HEK293 (cell line): ENCODE data around the gene FAM174B.

Experiments used
- CTCF ChIA-PET: fragments of 350-600 bp; formaldehyde crosslinking; extraction: SDS; loops from one replicate; lab custom pipeline; 2021; ENCODE audit warnings: antibody characterized with exemption; lab: Yijun Ruan, JAX
- POLR2A ChIA-PET: fragments of 300-600 bp; formaldehyde crosslinking; extraction: SDS; loops from one replicate; lab custom pipeline; 2020; ENCODE audit warnings: antibody characterized with exemption, inconsistent platforms; lab: Yijun Ruan, JAX
- H3K27ac ChIP-seq: fragments of 200-500 bp; sonication (Bioruptor generic); 2 replicates; pipeline ENCODE4 v1.5.1; 2014; ENCODE audit warnings: low read depth, low read length, control low read depth, inconsistent platforms; ENCODE audit errors: extremely low read depth
- H3K36me3 ChIP-seq, 2 experiments: fragments of 200-500 bp in 1 of 2; sonication (Bioruptor generic) in 1 of 2; 1 replicate in 1 of 2; 2 replicates in 1 of 2; pipeline ENCODE4 v1.5.1; 2014 to 2017; ENCODE audit warnings: inconsistent platforms in 2 of 2, low read length in 2 of 2; ENCODE audit not compliant: control insufficient read depth in 2 of 2, insufficient read depth in 1 of 2
- H3K4me1 ChIP-seq: fragments of 200-500 bp; sonication (Bioruptor generic); 2 replicates; pipeline ENCODE4 v1.5.1; 2014; ENCODE audit warnings: mild to moderate bottlenecking, low read length, inconsistent platforms; ENCODE audit not compliant: control insufficient read depth, insufficient read depth
- H3K4me3 ChIP-seq: 2 replicates; pipeline ENCODE4 v1.5.1; 2011; ENCODE audit warnings: low read depth, mild to moderate bottlenecking, control low read depth, low read length, moderate library complexity
- H3K9me3 ChIP-seq: fragments of 200-500 bp; sonication (Bioruptor generic); 2 replicates; pipeline ENCODE4 v1.5.1; 2014; ENCODE audit warnings: low read depth, low read length, inconsistent platforms; ENCODE audit not compliant: control insufficient read depth, insufficient read depth
- KLF10 ChIP-seq: fragments of 450-650 bp; IDR thresholded peaks from 2 replicates; pipeline ENCODE4 v1.5.1; 2018; ENCODE audit warnings: missing biosample characterization, mild to moderate bottlenecking, missing genetic modification characterization
- KLF17 ChIP-seq: fragments of 450-650 bp; formaldehyde crosslinking; IDR thresholded peaks from 2 replicates; pipeline ENCODE4 v1.5.1; 2016; ENCODE audit warnings: missing biosample characterization, missing genetic modification characterization
- MEIS1 ChIP-seq: sonication (generic); formaldehyde crosslinking; IDR thresholded peaks from 2 replicates; pipeline ENCODE4 v1.8.1; 2022; ENCODE audit warnings: missing genetic modification reagents, mild to moderate bottlenecking, borderline replicate concordance
- SALL2 ChIP-seq: fragments of 450-650 bp; formaldehyde crosslinking; IDR thresholded peaks from 2 replicates; pipeline ENCODE4 v1.5.0; 2017; ENCODE audit warnings: missing biosample characterization, mild to moderate bottlenecking, missing genetic modification characterization, borderline replicate concordance
- SP7 ChIP-seq: fragments of 450-650 bp; formaldehyde crosslinking; IDR thresholded peaks from 2 replicates; pipeline ENCODE4 v1.5.1; 2016; ENCODE audit warnings: missing biosample characterization, missing genetic modification characterization
- TRIM28 ChIP-seq: IDR thresholded peaks from 2 replicates; pipeline ENCODE4 v1.6.1; 2011; ENCODE audit warnings: low read length, control low read depth, borderline replicate concordance
- ZBTB1 ChIP-seq: fragments of 450-650 bp; formaldehyde crosslinking; IDR thresholded peaks from 2 replicates; pipeline ENCODE4 v1.5.1; 2016; ENCODE audit warnings: missing biosample characterization, missing genetic modification characterization
- ZBTB17 ChIP-seq: fragments of 450-650 bp; formaldehyde crosslinking; IDR thresholded peaks from 2 replicates; pipeline ENCODE4 v1.5.1; 2016; ENCODE audit warnings: missing biosample characterization, missing genetic modification characterization
- ZBTB7A ChIP-seq: fragments of 450-650 bp; formaldehyde crosslinking; IDR thresholded peaks from 2 replicates; pipeline ENCODE4 v1.5.1; 2016; ENCODE audit warnings: low read depth, missing biosample characterization, missing genetic modification characterization
- ZEB2 ChIP-seq: fragments of 450-650 bp; formaldehyde crosslinking; IDR thresholded peaks from 2 replicates; pipeline ENCODE4 v1.5.1; 2016; ENCODE audit warnings: missing biosample characterization, missing genetic modification characterization
- ZNF112 ChIP-seq: fragments of 450-650 bp; formaldehyde crosslinking; IDR thresholded peaks from 2 replicates; pipeline ENCODE4 v1.5.0; 2017; ENCODE audit warnings: missing biosample characterization, missing genetic modification characterization
- ZNF2 ChIP-seq: fragments of 450-650 bp; formaldehyde crosslinking; IDR thresholded peaks from 2 replicates; pipeline ENCODE4 v1.5.1; 2016; ENCODE audit warnings: missing biosample characterization, missing genetic modification characterization
- ZNF202 ChIP-seq: fragments of 450-650 bp; formaldehyde crosslinking; IDR thresholded peaks from 2 replicates; pipeline ENCODE4 v1.5.1; 2016; ENCODE audit warnings: missing biosample characterization, missing genetic modification characterization, borderline replicate concordance
- ZNF274 ChIP-seq, 2 experiments: fragments of 200-500 bp in 1 of 2; fragments of 450-650 bp in 1 of 2; sonication (Bioruptor generic) in 1 of 2; formaldehyde crosslinking in 1 of 2; IDR thresholded peaks; 2 replicates each; pipeline versions ENCODE4 v1.5.1 to v1.6.1; 2014 to 2016; ENCODE audit warnings: borderline replicate concordance in 1 of 2, inconsistent platforms in 1 of 2, low read length in 1 of 2, missing biosample characterization in 1 of 2, missing genetic modification characterization in 1 of 2
- ZNF280C ChIP-seq: fragments of 450-650 bp; formaldehyde crosslinking; IDR thresholded peaks from 2 replicates; pipeline ENCODE4 v1.5.1; 2016; ENCODE audit warnings: missing biosample characterization, missing genetic modification characterization
- ZNF350 ChIP-seq: fragments of 450-650 bp; formaldehyde crosslinking; IDR thresholded peaks from 2 replicates; pipeline ENCODE4 v1.5.0; 2017; ENCODE audit warnings: missing biosample characterization, mild to moderate bottlenecking, missing genetic modification characterization
- ZNF37A ChIP-seq: fragments of 450-650 bp; IDR thresholded peaks from 2 replicates; pipeline ENCODE4 v1.5.1; 2018; ENCODE audit warnings: missing biosample characterization, missing genetic modification characterization
- ZNF391 ChIP-seq: fragments of 450-650 bp; formaldehyde crosslinking; IDR thresholded peaks from 2 replicates; pipeline ENCODE4 v1.5.1; 2016; ENCODE audit warnings: low read depth, missing biosample characterization, missing genetic modification characterization, borderline replicate concordance
- ZNF394 ChIP-seq: fragments of 450-650 bp; formaldehyde crosslinking; IDR thresholded peaks from 2 replicates; pipeline ENCODE4 v1.5.1; 2016; ENCODE audit warnings: missing biosample characterization, missing genetic modification characterization, mild to moderate bottlenecking, moderate library complexity, borderline replicate concordance
- ZNF404 ChIP-seq: fragments of 450-650 bp; formaldehyde crosslinking; IDR thresholded peaks from 2 replicates; pipeline ENCODE4 v1.5.1; 2017; ENCODE audit warnings: missing biosample characterization, missing genetic modification characterization
- ZNF423 ChIP-seq: fragments of 450-650 bp; formaldehyde crosslinking; IDR thresholded peaks from 2 replicates; pipeline ENCODE4 v1.5.1; 2016; ENCODE audit warnings: missing biosample characterization, missing genetic modification characterization
- ZNF473 ChIP-seq: fragments of 450-650 bp; formaldehyde crosslinking; IDR thresholded peaks from 2 replicates; pipeline ENCODE4 v1.5.1; 2017; ENCODE audit warnings: missing biosample characterization, missing genetic modification characterization
- ZSCAN5A ChIP-seq: fragments of 450-650 bp; formaldehyde crosslinking; IDR thresholded peaks from 2 replicates; pipeline ENCODE4 v1.5.1; 2016; ENCODE audit warnings: missing biosample characterization, missing genetic modification characterization

Gene FAM174B

GRCh38 chr15:92595506-92596381 lies 59.8 kb downstream of the FAM174B start:
- POLR2A ChIA-PET, result no interaction called here
- H3K4me3 ChIP-seq, result no peak overlapping the region
- TF ChIP-seq KLF17 (tag by site-specific recombination) (no peak), MEIS1 (CRISPR knock-in tag) (no peak), ZBTB17 (no peak), ZBTB7A (tag by site-specific recombination) (no peak), SALL2 (tag by site-specific recombination) (no peak), TRIM28 (no peak), ZNF404 (tag by site-specific recombination) (no peak), ZNF37A (tag by site-specific recombination) (no peak), ZNF2 (tag by site-specific recombination) (no peak), ZNF394 (no peak), ZNF202 (tag by site-specific recombination) (no peak)
- CTCF ChIA-PET, result interaction anchor here (0.7 kb wide), 1 partner anchor 22 kb away, joined by 4 read pairs; no protein-coding TSS in a partner anchor
- H3K27ac ChIP-seq, result no peak overlapping the region
- H3K9me3 ChIP-seq, result no peaks in the 10 kb centered on the region
- H3K36me3 ChIP-seq, result no peaks in the 10 kb centered on the region
- no peaks in the 10 kb centered on the region for H3K4me1 ChIP-seq

- Histone ChIP-seq H3K9me3 (no peaks in the 10 kb centered on the region), H3K36me3 (no peaks in the 10 kb centered on the region), H3K27ac (no peak overlapping the region), H3K4me1 (no peaks in the 10 kb centered on the region), H3K4me3 (no peak overlapping the region)
- ChIA-PET POLR2A (no interaction called here), CTCF (interaction anchor here (2.5 kb wide), 1 partner anchor 124 kb away, joined by 8 read pairs; no protein-coding TSS in a partner anchor)
- TF ChIP-seq ZSCAN5A (tag by site-specific recombination), result no peak
- no peak for TF ChIP-seq ZNF280C
- TF ChIP-seq ZEB2 (tag by site-specific recombination), result no peak
- no peak for TF ChIP-seq KLF10 (tag by site-specific recombination)
- TF ChIP-seq ZNF473 (tag by site-specific recombination), result no peak
- no peak for TF ChIP-seq ZNF112 (tag by site-specific recombination)
- TF ChIP-seq ZNF274 (IDR thresholded peaks at IDR 0.05; ENCODE audit: low read length), result no peak
- TF ChIP-seq ZNF274 (tag by site-specific recombination; IDR thresholded peaks at IDR 0.05; ENCODE audit: borderline replicate concordance), result no peak
- no peak for TF ChIP-seq SP7
- TF ChIP-seq ZBTB1 (tag by site-specific recombination), result no peak
- no peak for TF ChIP-seq ZNF350 (tag by site-specific recombination)
- TF ChIP-seq ZNF423 (tag by site-specific recombination), result no peak
- no peak for TF ChIP-seq ZNF391 (tag by site-specific recombination)
Measured at GRCh38 chr15:92591275-92591674, 64.3 kb downstream of the FAM174B start.
